ENCODE measurements around the gene PPP1R1C.
"Not testable (repeated sequence)": the region's sequence is repeated elsewhere in the genome, so short reads cannot be mapped to it uniquely, and the experiment has no call there.

PPP1R1C gene

GRCh38 chr2:181985632-181986205, at the start of gene PPP1R1C:
PPP1R1C (plus strand) TSS chr2:181985853; CDS start chr2:181986111, 258 bp downstream.
- DNase-seq, result no peak

DNA sequence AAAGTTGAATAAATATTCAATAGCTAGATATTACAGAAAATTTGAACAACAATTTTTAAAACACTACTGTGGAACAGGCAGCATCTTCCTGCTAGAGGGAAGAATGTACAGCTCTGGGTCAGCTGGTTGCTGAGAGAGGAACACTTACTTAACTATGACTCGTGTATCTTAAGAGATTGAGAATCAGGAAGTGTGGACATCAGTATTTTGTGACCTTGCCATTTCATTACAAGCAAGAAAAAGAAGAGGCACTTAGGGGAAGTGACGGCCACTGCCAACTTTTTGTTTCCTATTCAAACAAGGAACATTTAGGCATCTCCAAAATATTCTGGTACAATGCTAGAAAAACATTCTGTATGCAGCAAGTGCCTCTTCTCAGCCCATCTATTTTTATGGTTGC, 48.2 kb upstream of the PPP1R1C start:
- no peak for DNase-seq

DNA sequence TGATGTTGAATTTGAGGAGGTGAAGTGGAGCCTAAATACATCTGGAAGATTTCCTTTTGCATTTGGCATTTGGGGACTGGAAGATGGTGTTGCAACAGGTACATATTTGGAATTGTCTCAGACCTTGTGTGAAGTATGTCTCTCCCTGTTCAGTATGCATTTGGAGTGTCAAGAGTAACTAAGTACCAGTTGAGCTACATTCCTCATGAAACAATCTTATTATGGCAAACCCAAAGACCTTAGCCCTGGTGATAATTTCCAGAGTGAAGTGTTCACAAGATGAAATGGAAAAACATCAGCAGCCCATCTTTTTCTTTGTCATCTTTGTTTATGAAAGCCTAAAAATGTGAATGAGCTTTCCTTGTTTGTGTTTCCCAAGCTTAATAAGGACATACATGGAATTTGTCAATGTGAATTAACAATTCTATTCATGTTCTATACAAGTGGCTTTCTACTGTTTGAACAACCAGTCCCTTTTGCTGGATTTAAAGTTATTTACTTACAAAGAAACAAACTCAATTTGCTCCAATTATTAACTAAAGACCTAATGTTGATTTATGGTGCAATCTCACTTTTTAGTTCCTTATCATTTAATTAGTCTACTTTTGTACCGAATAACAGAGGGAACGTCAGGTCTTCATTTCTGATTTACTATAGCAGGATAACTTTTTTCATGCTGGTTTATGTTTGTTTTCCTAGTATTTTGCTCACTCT, 42.1 kb upstream of the PPP1R1C start:
- no peak for DNase-seq

- no peak for DNase-seq
These were observed 41.3 kb upstream of the PPP1R1C start for GRCh38 chr2:181944164-181944913.

GRCh38 chr2:181944914-181945291, 40.8 kb upstream of the PPP1R1C start:
- DNase-seq, result no peak

- DNase-seq, result no peak
These were observed 39.1 kb upstream of the PPP1R1C start for GRCh38 chr2:181946444-181947127.

GRCh38 chr2:181947273-181947672, 38.4 kb upstream of the PPP1R1C start:
- DNase-seq, result no peak

DNA sequence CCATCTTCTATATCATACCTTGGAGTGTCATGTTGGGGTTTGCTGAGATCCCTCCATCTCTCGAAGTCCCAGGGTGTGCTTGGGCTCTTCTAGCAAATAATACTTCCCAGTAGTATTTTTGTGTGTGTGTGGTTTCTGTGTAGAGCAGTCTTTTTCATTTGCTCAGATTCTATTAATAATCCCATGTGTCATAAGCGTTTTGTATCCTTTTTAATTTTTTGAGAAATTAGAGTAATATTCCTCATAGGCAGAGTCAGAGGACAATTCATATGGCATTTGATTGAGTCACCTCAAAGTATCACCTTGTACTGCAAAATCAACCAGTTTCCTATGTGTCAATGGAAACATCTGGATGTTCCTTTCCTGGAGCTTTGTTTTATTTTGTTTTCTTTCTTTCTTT, 37.4 kb upstream of the PPP1R1C start:
- no peak for DNase-seq

DNA sequence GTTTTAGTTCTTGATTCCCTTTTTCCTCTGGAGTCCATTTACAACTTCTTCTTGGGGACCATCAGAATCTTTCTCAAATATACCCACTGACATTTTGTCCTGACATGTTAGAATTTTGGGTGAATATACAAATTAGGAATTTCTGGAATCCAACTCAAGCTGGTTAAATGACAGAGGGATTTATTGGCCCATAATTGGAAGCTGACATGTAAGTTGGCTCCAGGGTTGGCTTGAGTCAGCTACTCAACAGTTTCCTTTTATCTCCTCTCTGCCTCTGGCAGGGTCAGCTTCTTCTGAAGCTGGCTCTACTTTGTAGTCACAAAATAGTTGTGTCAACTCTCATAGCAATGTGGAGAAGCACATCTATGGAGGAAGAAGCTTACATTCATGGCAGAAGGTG, 36.6 kb upstream of the PPP1R1C start:
- no peak for DNase-seq

- no peak for DNase-seq
These were observed 33.0 kb upstream of the PPP1R1C start for GRCh38 chr2:181952404-181953226.

DNA sequence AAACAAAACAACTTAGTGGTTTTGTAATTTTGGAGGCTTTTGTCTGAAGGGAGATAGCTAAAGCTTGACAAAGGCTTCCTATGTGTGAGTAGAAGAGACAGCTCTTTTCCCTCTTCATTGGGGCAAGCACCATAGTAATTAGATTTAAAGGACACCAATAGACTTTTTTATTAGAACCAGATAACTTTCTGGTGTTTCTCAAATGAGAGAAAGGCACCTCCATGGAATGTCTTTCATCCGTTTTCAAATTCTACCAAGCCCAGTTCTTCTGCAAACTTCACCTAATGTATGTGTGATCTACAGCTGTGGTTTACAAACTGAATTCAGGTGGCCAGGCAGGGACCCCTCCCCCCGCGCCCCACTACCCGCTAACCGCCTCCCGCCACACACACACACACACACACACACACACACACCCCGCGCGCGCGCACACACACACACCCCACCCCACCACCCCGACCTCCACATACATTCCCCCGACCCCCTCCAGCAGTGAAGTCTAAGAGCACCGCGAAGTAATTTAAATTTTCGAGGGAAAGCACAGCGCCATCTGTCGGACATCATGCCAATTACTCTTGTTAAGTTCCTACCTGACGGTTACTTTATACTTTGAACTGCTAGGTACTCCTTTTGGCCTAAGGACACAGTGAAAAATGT, 31.6 kb upstream of the PPP1R1C start:
- peak; percentile 86 for DNase-seq

GRCh38 chr2:181954538-181954883, 31.1 kb upstream of the PPP1R1C start:
- DNase-seq, result no peak

GRCh38 chr2:181955010-181955409, 30.6 kb upstream of the PPP1R1C start:
- DNase-seq, result no peak

- DNase-seq, result not testable (repeated sequence)
These were observed 29.8 kb upstream of the PPP1R1C start for GRCh38 chr2:181955866-181956265.

- DNase-seq, result no peak
These were observed 28.0 kb upstream of the PPP1R1C start for GRCh38 chr2:181957668-181958067.

DNA sequence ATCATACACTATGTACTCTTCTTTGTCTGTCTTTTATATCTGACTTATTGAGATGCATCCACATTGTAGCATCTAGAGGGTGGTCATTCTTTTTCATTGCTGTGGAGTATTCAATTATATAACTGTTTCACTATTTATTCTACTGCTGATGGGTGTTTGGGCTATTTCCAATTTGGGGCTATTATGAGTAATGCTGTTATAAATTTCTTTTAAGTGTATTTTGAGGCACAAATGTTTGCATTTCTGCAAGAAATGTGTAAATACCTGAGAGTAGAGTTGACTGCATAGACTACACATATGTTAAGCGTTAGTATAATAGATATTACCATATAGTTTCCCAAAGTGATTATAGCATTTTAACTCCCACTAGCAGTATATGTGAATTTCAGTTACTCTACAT, 26.9 kb upstream of the PPP1R1C start:
- no peak for DNase-seq

DNA sequence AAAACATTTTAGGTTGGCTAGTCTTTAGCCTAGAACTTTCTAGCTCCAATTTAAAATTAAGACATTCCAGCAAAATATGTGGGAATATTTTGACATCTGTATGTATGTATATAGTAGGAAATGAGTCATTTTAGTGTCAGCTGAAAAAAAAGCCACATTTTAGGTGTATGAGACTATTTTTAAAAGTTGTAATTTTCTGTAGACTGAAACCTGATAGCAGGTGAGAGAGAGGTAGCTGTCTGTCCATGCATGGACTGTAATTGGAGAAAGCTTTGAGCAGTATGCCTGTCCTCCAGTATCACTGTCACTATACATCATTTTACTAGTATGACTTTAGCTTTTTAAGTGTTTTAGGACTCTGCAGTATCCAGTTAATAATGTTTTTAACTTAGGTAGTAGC, 26.1 kb upstream of the PPP1R1C start:
- no peak for DNase-seq

DNA sequence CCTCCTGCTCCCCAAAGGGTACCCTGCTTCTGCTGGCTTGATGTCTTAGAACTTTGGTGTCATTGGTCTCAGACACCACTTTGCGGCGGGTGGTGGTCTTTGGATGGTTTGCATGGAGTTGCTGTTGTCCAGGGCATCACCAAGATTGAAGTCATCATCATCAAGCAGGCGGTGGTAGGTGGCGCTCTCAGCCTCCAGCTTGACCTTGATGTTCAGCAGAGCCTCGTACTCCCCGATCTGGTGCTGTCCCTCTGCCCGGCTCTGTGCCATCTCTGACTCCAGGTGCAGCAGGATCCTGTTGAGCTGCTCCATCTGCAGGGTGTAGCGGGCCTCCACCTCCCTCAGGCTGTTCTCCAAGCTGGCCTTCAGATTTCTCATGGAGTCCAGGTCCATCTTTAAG, 24.5 kb upstream of the PPP1R1C start:
- not testable (repeated sequence) for DNase-seq

- DNase-seq, result no peak
These were observed 23.5 kb upstream of the PPP1R1C start for GRCh38 chr2:181962142-181962541.

DNA sequence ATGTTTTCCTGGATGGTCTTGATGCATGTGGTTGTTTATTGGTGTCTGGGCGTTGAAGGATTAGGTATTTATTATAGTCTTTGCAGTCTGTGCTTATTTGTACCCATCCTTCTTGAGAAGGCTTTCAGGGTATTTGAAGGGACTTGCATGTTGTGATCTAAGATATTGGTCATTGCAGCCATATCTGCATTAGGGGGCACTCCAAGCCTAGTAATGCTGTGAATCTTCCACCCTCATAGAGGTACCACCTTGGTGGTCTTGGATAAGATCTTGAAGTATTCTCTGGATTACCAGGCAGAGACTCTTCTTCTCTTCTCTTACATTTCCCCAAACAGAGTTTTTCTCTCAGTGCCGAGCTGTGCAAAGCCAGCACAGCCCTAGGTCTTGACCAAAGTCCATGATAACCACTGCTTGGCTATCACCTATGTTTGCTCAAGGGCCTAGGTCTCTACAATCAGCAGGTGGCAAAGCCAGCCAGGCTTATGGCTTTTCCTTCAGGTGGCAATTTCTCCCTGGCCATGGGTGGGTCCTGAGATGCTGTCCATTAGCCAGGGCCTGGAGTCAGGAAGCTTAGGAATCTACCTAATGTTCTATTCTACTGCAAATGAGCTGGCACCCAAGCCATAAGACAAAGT, 15.4 kb upstream of the PPP1R1C start:
- DNase-seq, result no peak

DNA sequence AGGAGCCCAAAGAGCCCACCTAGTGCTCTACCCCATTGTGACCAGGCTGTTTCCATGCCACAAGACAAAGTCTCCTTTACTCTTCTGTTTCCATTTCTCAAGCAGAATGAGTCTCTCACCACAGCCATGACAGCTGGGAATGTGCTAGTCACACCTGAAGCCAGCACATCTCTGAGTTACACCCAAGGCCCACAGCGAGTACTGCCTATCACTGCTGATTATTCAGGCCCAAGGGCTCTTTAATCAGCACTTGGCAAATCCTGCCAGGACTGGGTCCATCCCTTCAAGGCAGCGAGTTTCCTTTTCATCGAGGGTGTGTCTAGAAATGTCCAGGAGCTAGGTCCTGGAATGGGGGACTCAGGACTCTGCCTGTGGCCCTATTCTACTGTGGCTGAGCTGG, 14.6 kb upstream of the PPP1R1C start:
- no peak for DNase-seq
